Panc1 (cell line): Measurements from ENCODE around the gene TRIM16.
"Not testable (repeated sequence)": the region's sequence is repeated elsewhere in the genome, so short reads cannot be mapped to it uniquely, and the experiment has no call there.

ENCODE experiments used
- POLR2AphosphoS5 ChIP-seq: IDR thresholded peaks from 2 replicates; pipeline ENCODE4 v1.6.1; 2012; ENCODE audit warnings: mild to moderate bottlenecking, low read depth, low read length, moderate library complexity
- TF ChIP-seq, protein P1 (sequence below): fragments of 450-650 bp; IDR thresholded peaks from 2 replicates; pipeline ENCODE4 v1.5.1; 2017; ENCODE audit warnings: mild to moderate bottlenecking
- TF ChIP-seq, protein P2 (sequence below), 2 experiments: IDR thresholded peaks; 2 replicates each; pipeline ENCODE4 v1.6.1; 2011 to 2012; ENCODE audit warnings: low read depth in 2 of 2, control low read depth in 1 of 2, low read length in 1 of 2, mild to moderate bottlenecking in 1 of 2, moderate library complexity in 1 of 2; ENCODE audit not compliant: insufficient read depth in 1 of 2

DNA sequence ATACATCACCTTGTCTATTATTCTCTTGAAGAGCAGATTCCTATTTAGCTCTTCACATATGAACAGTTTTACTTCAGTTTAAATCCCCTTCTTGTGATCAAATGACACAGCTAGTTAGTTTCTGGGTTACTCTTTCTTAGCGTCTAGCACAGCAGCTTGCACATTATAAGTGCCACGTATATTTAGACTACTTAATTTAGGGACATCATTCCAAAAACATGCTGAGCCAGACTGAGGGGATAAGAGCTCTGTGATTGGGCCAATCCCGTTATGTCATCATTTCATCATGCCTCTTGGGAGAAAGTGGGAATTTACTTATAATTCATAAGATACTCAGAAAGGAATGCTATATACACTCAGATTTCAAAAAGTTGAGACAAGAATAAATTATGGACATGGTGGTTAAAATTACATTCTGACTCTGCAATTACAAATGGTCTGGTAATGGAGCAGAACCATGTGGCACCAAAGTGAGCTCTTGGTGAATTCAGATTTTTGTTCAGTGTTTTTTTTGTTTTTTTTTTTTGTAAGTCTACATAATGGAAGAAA, 60.4 kb downstream of the TRIM16 start:
- TF ChIP-seq POLR2AphosphoS5, result not testable (repeated sequence)
- TF ChIP-seq, protein P1, sequence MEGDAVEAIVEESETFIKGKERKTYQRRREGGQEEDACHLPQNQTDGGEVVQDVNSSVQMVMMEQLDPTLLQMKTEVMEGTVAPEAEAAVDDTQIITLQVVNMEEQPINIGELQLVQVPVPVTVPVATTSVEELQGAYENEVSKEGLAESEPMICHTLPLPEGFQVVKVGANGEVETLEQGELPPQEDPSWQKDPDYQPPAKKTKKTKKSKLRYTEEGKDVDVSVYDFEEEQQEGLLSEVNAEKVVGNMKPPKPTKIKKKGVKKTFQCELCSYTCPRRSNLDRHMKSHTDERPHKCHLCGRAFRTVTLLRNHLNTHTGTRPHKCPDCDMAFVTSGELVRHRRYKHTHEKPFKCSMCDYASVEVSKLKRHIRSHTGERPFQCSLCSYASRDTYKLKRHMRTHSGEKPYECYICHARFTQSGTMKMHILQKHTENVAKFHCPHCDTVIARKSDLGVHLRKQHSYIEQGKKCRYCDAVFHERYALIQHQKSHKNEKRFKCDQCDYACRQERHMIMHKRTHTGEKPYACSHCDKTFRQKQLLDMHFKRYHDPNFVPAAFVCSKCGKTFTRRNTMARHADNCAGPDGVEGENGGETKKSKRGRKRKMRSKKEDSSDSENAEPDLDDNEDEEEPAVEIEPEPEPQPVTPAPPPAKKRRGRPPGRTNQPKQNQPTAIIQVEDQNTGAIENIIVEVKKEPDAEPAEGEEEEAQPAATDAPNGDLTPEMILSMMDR, result not testable (repeated sequence)
- TF ChIP-seq, protein P2, sequence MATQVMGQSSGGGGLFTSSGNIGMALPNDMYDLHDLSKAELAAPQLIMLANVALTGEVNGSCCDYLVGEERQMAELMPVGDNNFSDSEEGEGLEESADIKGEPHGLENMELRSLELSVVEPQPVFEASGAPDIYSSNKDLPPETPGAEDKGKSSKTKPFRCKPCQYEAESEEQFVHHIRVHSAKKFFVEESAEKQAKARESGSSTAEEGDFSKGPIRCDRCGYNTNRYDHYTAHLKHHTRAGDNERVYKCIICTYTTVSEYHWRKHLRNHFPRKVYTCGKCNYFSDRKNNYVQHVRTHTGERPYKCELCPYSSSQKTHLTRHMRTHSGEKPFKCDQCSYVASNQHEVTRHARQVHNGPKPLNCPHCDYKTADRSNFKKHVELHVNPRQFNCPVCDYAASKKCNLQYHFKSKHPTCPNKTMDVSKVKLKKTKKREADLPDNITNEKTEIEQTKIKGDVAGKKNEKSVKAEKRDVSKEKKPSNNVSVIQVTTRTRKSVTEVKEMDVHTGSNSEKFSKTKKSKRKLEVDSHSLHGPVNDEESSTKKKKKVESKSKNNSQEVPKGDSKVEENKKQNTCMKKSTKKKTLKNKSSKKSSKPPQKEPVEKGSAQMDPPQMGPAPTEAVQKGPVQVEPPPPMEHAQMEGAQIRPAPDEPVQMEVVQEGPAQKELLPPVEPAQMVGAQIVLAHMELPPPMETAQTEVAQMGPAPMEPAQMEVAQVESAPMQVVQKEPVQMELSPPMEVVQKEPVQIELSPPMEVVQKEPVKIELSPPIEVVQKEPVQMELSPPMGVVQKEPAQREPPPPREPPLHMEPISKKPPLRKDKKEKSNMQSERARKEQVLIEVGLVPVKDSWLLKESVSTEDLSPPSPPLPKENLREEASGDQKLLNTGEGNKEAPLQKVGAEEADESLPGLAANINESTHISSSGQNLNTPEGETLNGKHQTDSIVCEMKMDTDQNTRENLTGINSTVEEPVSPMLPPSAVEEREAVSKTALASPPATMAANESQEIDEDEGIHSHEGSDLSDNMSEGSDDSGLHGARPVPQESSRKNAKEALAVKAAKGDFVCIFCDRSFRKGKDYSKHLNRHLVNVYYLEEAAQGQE (IDR thresholded peaks at IDR 0.05; ENCODE audit: insufficient read depth in 1 of 2, low read depth in 2 of 2, low read length in 1 of 2), result not testable (repeated sequence)
